Measurements from ENCODE around the gene MCM6.

DNA sequence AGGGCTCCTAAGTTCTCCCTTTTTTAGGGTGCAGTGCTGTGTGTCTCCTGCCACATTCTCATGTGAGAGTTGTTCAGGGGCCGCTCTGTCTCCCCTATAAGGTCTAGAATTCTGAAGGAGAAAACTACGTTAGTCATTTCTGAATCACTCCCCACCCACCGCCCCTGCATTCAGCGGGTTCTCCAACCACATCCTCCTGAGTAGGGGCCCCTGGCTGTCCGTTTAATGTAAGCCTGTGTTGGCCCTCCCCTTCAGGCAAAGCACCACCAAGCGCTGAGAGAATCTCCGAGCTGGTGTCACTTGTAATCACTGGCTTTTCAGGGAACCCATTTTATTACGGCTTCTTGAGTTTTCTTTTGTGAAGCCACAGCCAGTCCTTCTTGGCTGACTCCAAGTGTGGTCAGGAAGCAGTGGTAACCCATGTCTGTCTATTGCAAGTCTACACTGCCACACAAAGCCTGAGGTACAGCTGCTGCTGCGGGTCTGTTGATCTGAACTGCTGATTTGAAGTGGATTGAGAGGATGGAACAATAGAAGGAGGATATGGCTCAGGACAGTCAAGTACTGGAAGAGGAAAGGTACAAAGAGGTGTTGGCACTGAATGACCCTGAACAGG, 56.1 kb downstream of the MCM6 start:
- TF ChIP-seq, protein P1, sequence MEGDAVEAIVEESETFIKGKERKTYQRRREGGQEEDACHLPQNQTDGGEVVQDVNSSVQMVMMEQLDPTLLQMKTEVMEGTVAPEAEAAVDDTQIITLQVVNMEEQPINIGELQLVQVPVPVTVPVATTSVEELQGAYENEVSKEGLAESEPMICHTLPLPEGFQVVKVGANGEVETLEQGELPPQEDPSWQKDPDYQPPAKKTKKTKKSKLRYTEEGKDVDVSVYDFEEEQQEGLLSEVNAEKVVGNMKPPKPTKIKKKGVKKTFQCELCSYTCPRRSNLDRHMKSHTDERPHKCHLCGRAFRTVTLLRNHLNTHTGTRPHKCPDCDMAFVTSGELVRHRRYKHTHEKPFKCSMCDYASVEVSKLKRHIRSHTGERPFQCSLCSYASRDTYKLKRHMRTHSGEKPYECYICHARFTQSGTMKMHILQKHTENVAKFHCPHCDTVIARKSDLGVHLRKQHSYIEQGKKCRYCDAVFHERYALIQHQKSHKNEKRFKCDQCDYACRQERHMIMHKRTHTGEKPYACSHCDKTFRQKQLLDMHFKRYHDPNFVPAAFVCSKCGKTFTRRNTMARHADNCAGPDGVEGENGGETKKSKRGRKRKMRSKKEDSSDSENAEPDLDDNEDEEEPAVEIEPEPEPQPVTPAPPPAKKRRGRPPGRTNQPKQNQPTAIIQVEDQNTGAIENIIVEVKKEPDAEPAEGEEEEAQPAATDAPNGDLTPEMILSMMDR (IDR thresholded peaks at IDR 0.05) = no peak
- TF ChIP-seq EP300 (IDR thresholded peaks at IDR 0.05) (no peak), POLR2A (IDR thresholded peaks at IDR 0.05) (no peak)

All from sigmoid colon (tissue), 4 donors.